Measurements from ENCODE around the gene ABHD16B. TPM values are rescaled to one million over a fixed set of nuclear protein-coding genes. Genes with fewer than 3 reads are reported as not detected.
A peak's percentile ranks its signal among the peaks of the same experiment; 100 is the strongest.

Gene ABHD16B
- total and polyA plus RNA-seq, 2 of the 13 experiments (the other 11 are each of a cell fraction or from before 2014, with no cell fraction given): not detected

GRCh38 chr20:63829945-63830835 lies 31.1 kb upstream of the ABHD16B start (continued):
- TF ChIP-seq ZNF563 (CRISPR knock-in tag; IDR thresholded peaks at IDR 0.05): 0 out of 2 replicates have a peak, but pooled peaks have one; percentile 37
- TF ChIP-seq FOXO4 (CRISPR knock-in tag; conservative IDR thresholded peaks at IDR 0.05): 0 out of 2 replicates have a peak, but pooled peaks have one; percentile 67
- peak; percentile 43; the same call in 1 of the 2 replicates for TF ChIP-seq ZBTB10 (CRISPR knock-in tag; IDR thresholded peaks at IDR 0.05; ENCODE audit: borderline replicate concordance)
- 0 out of 2 replicates have a peak, but pooled peaks have one; percentile 40 for TF ChIP-seq SMAD9 (CRISPR knock-in tag; IDR thresholded peaks at IDR 0.05)
- 0 out of 2 replicates have a peak, but pooled peaks have one; percentile 26 for TF ChIP-seq NFKB2 (CRISPR knock-in tag; IDR thresholded peaks at IDR 0.05; ENCODE audit: borderline replicate concordance)
- TF ChIP-seq MED1 (CRISPR knock-in tag; IDR thresholded peaks at IDR 0.05): 0 out of 2 replicates have a peak, but pooled peaks have one; percentile 41
- no peak for TF ChIP-seq ZFP37 (CRISPR knock-in tag; IDR thresholded peaks at IDR 0.05; ENCODE audit: borderline replicate concordance)
- 0 out of 2 replicates have a peak, but pooled peaks have one; percentile 20 for TF ChIP-seq NFKBIZ (CRISPR knock-in tag; IDR thresholded peaks at IDR 0.05)
- TF ChIP-seq ZNF468 (CRISPR knock-in tag; IDR thresholded peaks at IDR 0.05): no peak
- peak; percentile 44; the same call in 1 of the 2 replicates for TF ChIP-seq RBFOX2 (IDR thresholded peaks at IDR 0.05; ENCODE audit: low read depth, low read length)
- peak; percentile 48; the same call in 1 of the 2 replicates for TF ChIP-seq KDM2A (CRISPR knock-in tag; IDR thresholded peaks at IDR 0.05; ENCODE audit: borderline replicate concordance, low read depth)
- TF ChIP-seq NFE2 (CRISPR knock-in tag; IDR thresholded peaks at IDR 0.05): no peak
- 0 out of 2 replicates have a peak, but pooled peaks have one; percentile 45 for TF ChIP-seq ARNT2 (CRISPR knock-in tag; IDR thresholded peaks at IDR 0.05; ENCODE audit: low read depth)
- TF ChIP-seq ZNF274 (CRISPR knock-in tag; IDR thresholded peaks at IDR 0.05): peak; percentile 82

Data from HepG2 (cell line).